Mucosa of descending colon (tissue), 3 donors: ENCODE measurements around the gene IL1RAP. TPM values are rescaled to one million over a fixed set of nuclear protein-coding genes. Genes with fewer than 3 reads are reported as not detected.

Source experiments
- ATAC-seq: fragments of 200-7000 bp; cut with Tn5 transposase; one replicate; pipeline ENCODE4 v1.9.1; 2020; ENCODE audit warnings: mild to moderate bottlenecking, moderate library complexity
- DNase-seq, 3 donors: peaks; one replicate each; pipeline ENCODE4 v3.0.0-alpha.2; 2020
- H3K36me3 ChIP-seq: fragments of 200-600 bp; one replicate; pipeline ENCODE4 v1.8.0; 2021; ENCODE audit warnings: low read depth, mild to moderate bottlenecking
- H3K4me1 ChIP-seq: fragments of 200-600 bp; one replicate; pipeline ENCODE4 v1.8.0; 2021; ENCODE audit warnings: low read depth, mild to moderate bottlenecking
- H3K4me3 ChIP-seq: fragments of 200-600 bp; one replicate; pipeline ENCODE4 v1.8.0; 2021; ENCODE audit warnings: mild to moderate bottlenecking
- H3K9me3 ChIP-seq: fragments of 200-600 bp; one replicate; pipeline ENCODE4 v1.8.0; 2021; ENCODE audit warnings: mild to moderate bottlenecking
- intact Hi-C, 2 donors: fragments of 100-400 bp; cut with DNase I in 1 of 2; cut with micrococcal nuclease in 1 of 2; formaldehyde crosslinking; loops; one replicate each; pipeline versions ENCODE4 v1.11.0 to v1.11.1; 2022; cut with DNase I, micrococcal nuclease
- total RNA-seq, 3 donors: library from RNA; stranded (reverse); fragmentation: NEBNext Ultra II Directional in 2 of 3; extraction: Animal tissue kit (Norgen Biotek cat#: 25700) in 2 of 3; gene quantifications; one replicate each; pipeline versions ENCODE4 v1.2.1 to v1.2.4, GENCODE V29; 2021 to 2023
- TF ChIP-seq, protein P1 (sequence below): fragments of 200-600 bp; IDR thresholded peaks from one replicate; pipeline ENCODE4 v1.8.0; 2022; ENCODE audit warnings: antibody characterized with exemption, mild to moderate bottlenecking
- donor health status: DM: no; HTN: no; CAD: no; lungs with moderate emphysema.
- donor health status: DM: no; HTN: no; CAD: no.
- donor health status: DM: no; HTN: yes; CAD: no.

The IL1RAP gene
- total RNA-seq, 3 donors from 2014 or later, result 4.8 to 8.3 (median 5.2) TPM

DNA sequence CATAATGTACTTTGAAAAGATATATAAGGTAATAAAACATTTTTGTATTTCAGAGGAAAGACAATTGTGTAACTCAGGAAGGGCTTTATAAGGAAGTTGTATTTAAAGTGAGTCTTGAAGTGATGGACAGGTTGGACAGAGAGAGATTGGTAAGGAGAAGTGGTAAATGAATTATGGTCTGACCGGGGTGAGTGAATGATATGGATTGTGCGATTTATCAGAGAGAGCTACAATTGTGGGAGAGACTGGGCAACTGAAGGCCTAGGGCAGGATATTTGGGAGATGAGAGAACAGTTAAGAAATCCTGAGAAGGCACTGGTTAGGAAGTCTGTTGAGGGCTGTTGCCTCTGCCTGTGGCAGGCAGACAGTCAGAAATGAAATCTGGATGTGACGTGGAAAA, 14.8 kb downstream of the IL1RAP start:
- intact Hi-C loops, result no loop called here
- DNase-seq, result no peak
- TF ChIP-seq, protein P1, sequence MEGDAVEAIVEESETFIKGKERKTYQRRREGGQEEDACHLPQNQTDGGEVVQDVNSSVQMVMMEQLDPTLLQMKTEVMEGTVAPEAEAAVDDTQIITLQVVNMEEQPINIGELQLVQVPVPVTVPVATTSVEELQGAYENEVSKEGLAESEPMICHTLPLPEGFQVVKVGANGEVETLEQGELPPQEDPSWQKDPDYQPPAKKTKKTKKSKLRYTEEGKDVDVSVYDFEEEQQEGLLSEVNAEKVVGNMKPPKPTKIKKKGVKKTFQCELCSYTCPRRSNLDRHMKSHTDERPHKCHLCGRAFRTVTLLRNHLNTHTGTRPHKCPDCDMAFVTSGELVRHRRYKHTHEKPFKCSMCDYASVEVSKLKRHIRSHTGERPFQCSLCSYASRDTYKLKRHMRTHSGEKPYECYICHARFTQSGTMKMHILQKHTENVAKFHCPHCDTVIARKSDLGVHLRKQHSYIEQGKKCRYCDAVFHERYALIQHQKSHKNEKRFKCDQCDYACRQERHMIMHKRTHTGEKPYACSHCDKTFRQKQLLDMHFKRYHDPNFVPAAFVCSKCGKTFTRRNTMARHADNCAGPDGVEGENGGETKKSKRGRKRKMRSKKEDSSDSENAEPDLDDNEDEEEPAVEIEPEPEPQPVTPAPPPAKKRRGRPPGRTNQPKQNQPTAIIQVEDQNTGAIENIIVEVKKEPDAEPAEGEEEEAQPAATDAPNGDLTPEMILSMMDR, result no peak
- Histone ChIP-seq H3K4me1 (no peaks in the 10 kb centered on the region), H3K4me3 (no peak overlapping the region), H3K36me3 (no peaks in the 10 kb centered on the region), H3K9me3 (no peaks in the 10 kb centered on the region)
- no peak for ATAC-seq

DNA sequence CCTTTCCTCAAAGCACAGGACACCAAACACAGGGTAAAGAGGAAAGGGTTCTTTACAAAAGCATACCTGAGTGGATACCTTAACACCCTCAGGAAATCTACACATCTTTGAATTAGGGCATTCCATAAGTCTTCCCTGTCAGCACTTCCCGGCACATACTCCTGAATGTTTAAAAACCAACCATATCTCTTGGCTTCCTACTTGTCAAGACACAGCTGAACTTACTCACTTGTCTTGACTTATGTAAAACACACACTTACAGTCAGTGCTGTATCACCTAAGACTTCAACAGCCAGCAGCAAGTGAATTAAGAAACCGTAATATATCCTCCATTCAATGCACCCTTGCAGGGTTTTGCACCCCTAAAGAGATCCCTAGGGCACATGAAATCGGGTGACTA, 17.5 kb downstream of the IL1RAP start:
- Histone ChIP-seq H3K4me3 (no peak overlapping the region), H3K9me3 (no peaks in the 10 kb centered on the region), H3K4me1 (no peaks in the 10 kb centered on the region), H3K36me3 (no peaks in the 10 kb centered on the region)
- TF ChIP-seq, protein P1, result no peak
- DNase-seq (no peak), ATAC-seq (no peak)
- intact Hi-C loops, result no loop called here

DNA sequence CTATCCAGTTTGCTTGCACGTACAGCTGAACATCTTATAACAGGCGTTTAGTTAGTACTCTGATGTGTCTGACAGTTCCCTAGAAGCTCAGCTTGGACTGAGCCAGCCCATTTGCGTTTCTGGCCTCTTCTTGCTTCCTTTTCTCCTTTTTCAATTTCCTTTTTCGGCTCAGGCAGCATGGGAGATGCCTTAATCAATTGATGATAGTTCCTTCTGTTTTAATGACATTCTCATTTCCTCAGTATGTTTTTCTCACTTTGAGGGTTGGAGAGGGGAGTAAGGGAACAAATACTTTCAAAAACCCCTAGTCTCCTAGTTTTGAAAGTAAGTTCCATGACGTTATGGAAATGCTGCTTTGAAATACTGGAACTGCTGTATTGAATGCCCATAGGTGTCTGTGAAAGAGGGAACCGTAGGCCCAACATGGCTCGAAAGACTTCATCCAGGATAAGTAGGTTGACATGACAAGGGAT, 18.9 kb downstream of the IL1RAP start:
- DNase-seq, result no peak
- no peaks in the 10 kb centered on the region for H3K4me1 ChIP-seq
- TF ChIP-seq, protein P1, result no peak
- intact Hi-C loops, result no loop called here
- no peak overlapping the region for H3K4me3 ChIP-seq
- no peaks in the 10 kb centered on the region for H3K36me3 ChIP-seq
- no peaks in the 10 kb centered on the region for H3K9me3 ChIP-seq
- no peak for ATAC-seq

DNA sequence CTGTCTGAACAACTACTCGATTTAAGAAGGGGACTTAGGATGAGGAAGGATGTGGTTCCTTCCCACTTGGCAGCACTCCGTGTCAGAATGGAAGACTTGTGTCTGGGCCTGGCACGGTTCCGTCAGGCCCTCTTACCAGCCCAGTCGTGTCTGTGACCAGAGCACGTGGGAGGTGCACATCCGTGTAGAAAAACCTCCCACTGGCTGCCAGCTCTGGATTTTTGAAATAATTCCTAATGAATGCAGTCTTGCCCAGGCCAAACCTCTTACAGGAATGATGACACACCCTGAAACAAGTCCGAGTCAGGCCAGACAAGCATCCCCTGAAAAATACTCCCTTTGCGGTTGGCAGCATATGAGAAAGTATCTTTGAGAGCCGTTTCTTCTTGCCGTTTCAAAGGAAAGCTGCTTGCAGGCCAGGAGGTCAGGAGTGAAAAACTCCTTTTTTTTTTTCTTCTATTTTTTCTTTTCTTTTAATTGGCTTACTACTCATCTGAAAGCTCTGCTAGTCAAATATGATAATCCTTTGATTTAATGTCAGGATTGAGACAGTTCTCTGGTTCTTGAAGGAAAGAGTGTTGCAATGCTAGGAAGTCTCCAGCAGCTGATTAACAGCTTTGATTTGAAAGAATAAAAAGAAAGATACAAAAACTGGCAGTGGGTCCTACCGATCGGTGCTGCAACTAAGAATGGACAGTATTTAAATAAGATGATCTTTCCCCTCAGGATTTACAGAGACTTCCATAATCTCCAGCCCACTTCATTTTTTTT, 19.8 kb downstream of the IL1RAP start:
- ATAC-seq (peak; percentile 40), DNase-seq (peak; percentile 28 to 58 (median 28))
- TF ChIP-seq, protein P1, result no peak
- intact Hi-C loops, result no loop called here
- Histone ChIP-seq H3K4me3 (no peak overlapping the region), H3K9me3 (no peaks in the 10 kb centered on the region), H3K36me3 (no peaks in the 10 kb centered on the region), H3K4me1 (no peaks in the 10 kb centered on the region)

DNA sequence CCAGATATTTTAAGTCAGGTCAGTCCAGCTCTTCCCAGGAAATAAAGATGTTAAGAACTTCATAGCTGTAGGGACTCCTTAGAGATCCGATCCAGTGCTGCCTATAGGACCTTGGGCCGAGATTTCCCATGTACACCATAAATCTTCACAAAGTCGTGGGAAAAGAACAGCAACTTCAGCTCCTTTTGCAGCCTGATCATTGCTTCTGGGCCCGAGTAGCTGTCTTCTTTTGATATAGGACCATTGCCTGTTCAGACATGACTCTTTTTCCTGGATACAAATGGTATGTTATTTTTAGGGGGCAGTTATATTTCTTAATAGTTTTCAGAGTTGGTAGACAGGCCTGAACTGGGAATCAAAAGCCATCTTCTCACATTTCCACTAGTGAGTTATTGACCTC, 20.5 kb downstream of the IL1RAP start:
- no peak overlapping the region for H3K4me3 ChIP-seq
- DNase-seq (no peak), ATAC-seq (no peak)
- no peaks in the 10 kb centered on the region for H3K36me3 ChIP-seq
- TF ChIP-seq, protein P1, result no peak
- H3K9me3 ChIP-seq, result no peaks in the 10 kb centered on the region
- no peaks in the 10 kb centered on the region for H3K4me1 ChIP-seq
- intact Hi-C loops, result no loop called here
